Hepatocyte (in vitro differentiated cells): ENCODE results near the gene DDX28. TPM values are rescaled to one million over a fixed set of nuclear protein-coding genes. Genes with fewer than 3 reads are reported as not detected.
"Not testable (repeated sequence)": the region's sequence is repeated elsewhere in the genome, so short reads cannot be mapped to it uniquely, and the experiment has no call there.

ENCODE experiments used
- DNase-seq: peaks from one replicate; pipeline ENCODE4 v3.0.0-alpha.2; 2016; ENCODE audit warnings: low spot score
- H2AFZ ChIP-seq: fragments of 200-600 bp; sonication (generic); 2 replicates; pipeline ENCODE4 v1.6.0; 2016; ENCODE audit warnings: antibody characterized with exemption, mild to moderate bottlenecking
- H3K27ac ChIP-seq: fragments of 200-600 bp; sonication (generic); 2 replicates; pipeline ENCODE4 v1.5.1; 2016; ENCODE audit warnings: mild to moderate bottlenecking
- H3K27me3 ChIP-seq: fragments of 200-600 bp; sonication (generic); 2 replicates; pipeline ENCODE4 v1.6.1; 2016
- H3K36me3 ChIP-seq: fragments of 200-600 bp; sonication (generic); replicated peaks from 2 replicates; pipeline ENCODE4 v1.5.1; 2016; ENCODE audit warnings: low read depth; ENCODE audit not compliant: insufficient read depth
- H3K4me1 ChIP-seq: fragments of 200-600 bp; sonication (generic); 2 replicates; pipeline ENCODE4 v1.5.1; 2016; ENCODE audit warnings: mild to moderate bottlenecking, moderate library complexity; ENCODE audit not compliant: insufficient read depth
- H3K4me2 ChIP-seq: fragments of 200-600 bp; sonication (generic); 2 replicates; pipeline ENCODE4 v1.6.0; 2016
- H3K4me3 ChIP-seq: fragments of 200-600 bp; sonication (generic); 2 replicates; pipeline ENCODE4 v1.5.1; 2016; ENCODE audit warnings: mild to moderate bottlenecking
- H3K79me2 ChIP-seq: fragments of 200-600 bp; sonication (generic); 2 replicates; pipeline ENCODE4 v1.6.0; 2017; ENCODE audit warnings: mild to moderate bottlenecking
- H3K9me2 ChIP-seq: fragments of 200-600 bp; sonication (generic); replicated peaks from 2 replicates; pipeline ENCODE4 v1.6.0; 2017; ENCODE audit warnings: mild to moderate bottlenecking; ENCODE audit not compliant: insufficient read depth
- H3K9me3 ChIP-seq: fragments of 200-600 bp; sonication (generic); 2 replicates; pipeline ENCODE4 v1.5.1; 2016; ENCODE audit warnings: low read depth, mild to moderate bottlenecking
- H4K20me1 ChIP-seq: fragments of 200-600 bp; sonication (generic); 2 replicates; pipeline ENCODE4 v1.6.0; 2016; ENCODE audit warnings: mild to moderate bottlenecking; ENCODE audit not compliant: insufficient read depth, poor library complexity, severe bottlenecking
- EZH2 ChIP-seq: fragments of 200-600 bp; sonication (generic); IDR thresholded peaks from 2 replicates; pipeline ENCODE4 v1.6.1; 2016; ENCODE audit warnings: antibody characterized with exemption, mild to moderate bottlenecking, borderline replicate concordance
- EZH2phosphoT487 ChIP-seq: fragments of 200-600 bp; sonication (generic); IDR thresholded peaks from one replicate; pipeline ENCODE4 v1.6.1; 2018; ENCODE audit warnings: antibody characterized with exemption, mild to moderate bottlenecking, low read depth, moderate library complexity; ENCODE audit not compliant: unreplicated experiment, severe bottlenecking
- WGBS: methylation state at CpG from one replicate; pipeline ENCODE4 v1.1.6; 2016; ENCODE audit warnings: low lambda C conversion rate; ENCODE audit errors: missing lambda C conversion rate; 5-methylcytosine and 5-hydroxymethylcytosine counted together
- polyA plus RNA-seq: library from polyadenylated mRNA; unstranded; fragments of >200 nt; fragmentation: Nextera tagmentation; extraction: Ambion mirVana; gene quantifications from 2 replicates; pipeline ENCODE4 v1.2.1, GENCODE V29; 2016
- total RNA-seq: library from RNA; depleted of rRNA; stranded (reverse); fragments of >200 nt; gene quantifications from 2 replicates; pipeline ENCODE4 v1.2.3, GENCODE V29; 2014
- TF ChIP-seq, protein P1 (sequence below): fragments of 200-600 bp; sonication (generic); IDR thresholded peaks from 2 replicates; pipeline ENCODE4 v1.5.1; 2016; ENCODE audit warnings: antibody characterized with exemption, mild to moderate bottlenecking; ENCODE audit not compliant: poor library complexity

The DDX28 gene
- total and polyA plus RNA-seq, 2 experiments from 2014 or later: 8.6 to 12.5 TPM

GRCh38 chr16:68015681-68016080 lies 7.4 kb downstream of the DDX28 start, which contains the start of gene DPEP2NB:
Gene DPEP2NB, minus strand, starts transcription at chr16:68015911. Its CDS starts 141 bp downstream, at chr16:68015770.
- Histone ChIP-seq H3K27me3 (no peaks in the 10 kb centered on the region), H3K4me1 (no peaks in the 10 kb centered on the region), H3K4me3 (no peak within 1 kb of the TSS), H3K4me2 (no peak within 1 kb of the TSS), H3K27ac (no peak within 1 kb of the TSS), H3K36me3 (no peaks in the 10 kb centered on the region), H4K20me1 (no peaks in the 10 kb centered on the region), H3K79me2 (no peaks in the 10 kb centered on the region), H2AFZ (no peak within 1 kb of the TSS), H3K9me2 (no peaks in the 10 kb centered on the region), H3K9me3 (no peaks in the 10 kb centered on the region)
- TF ChIP-seq EZH2: no peak
- TF ChIP-seq EZH2phosphoT487: no peak
- TF ChIP-seq, protein P1, sequence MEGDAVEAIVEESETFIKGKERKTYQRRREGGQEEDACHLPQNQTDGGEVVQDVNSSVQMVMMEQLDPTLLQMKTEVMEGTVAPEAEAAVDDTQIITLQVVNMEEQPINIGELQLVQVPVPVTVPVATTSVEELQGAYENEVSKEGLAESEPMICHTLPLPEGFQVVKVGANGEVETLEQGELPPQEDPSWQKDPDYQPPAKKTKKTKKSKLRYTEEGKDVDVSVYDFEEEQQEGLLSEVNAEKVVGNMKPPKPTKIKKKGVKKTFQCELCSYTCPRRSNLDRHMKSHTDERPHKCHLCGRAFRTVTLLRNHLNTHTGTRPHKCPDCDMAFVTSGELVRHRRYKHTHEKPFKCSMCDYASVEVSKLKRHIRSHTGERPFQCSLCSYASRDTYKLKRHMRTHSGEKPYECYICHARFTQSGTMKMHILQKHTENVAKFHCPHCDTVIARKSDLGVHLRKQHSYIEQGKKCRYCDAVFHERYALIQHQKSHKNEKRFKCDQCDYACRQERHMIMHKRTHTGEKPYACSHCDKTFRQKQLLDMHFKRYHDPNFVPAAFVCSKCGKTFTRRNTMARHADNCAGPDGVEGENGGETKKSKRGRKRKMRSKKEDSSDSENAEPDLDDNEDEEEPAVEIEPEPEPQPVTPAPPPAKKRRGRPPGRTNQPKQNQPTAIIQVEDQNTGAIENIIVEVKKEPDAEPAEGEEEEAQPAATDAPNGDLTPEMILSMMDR: no peak
- DNase-seq: no peak
- 96% methylated on average over 5 of the region's 5 CpGs for WGBS

- Histone ChIP-seq H3K27ac (no peak overlapping the region), H3K4me3 (no peak overlapping the region), H3K9me3 (no peaks in the 10 kb centered on the region), H3K9me2 (no peaks in the 10 kb centered on the region), H3K27me3 (no peaks in the 10 kb centered on the region), H3K4me2 (no peak overlapping the region), H4K20me1 (no peaks in the 10 kb centered on the region), H3K36me3 (no peaks in the 10 kb centered on the region), H3K79me2 (no peaks in the 10 kb centered on the region), H2AFZ (no peak overlapping the region), H3K4me1 (no peaks in the 10 kb centered on the region)
- TF ChIP-seq EZH2 (no peak), EZH2phosphoT487 (no peak)
- TF ChIP-seq, protein P1: no peak
- 85% methylated on average over 1 of the region's 1 CpG for WGBS
- no peak for DNase-seq
Measured at GRCh38 chr16:68013440-68013839, 9.6 kb downstream of the DDX28 start.

DNA sequence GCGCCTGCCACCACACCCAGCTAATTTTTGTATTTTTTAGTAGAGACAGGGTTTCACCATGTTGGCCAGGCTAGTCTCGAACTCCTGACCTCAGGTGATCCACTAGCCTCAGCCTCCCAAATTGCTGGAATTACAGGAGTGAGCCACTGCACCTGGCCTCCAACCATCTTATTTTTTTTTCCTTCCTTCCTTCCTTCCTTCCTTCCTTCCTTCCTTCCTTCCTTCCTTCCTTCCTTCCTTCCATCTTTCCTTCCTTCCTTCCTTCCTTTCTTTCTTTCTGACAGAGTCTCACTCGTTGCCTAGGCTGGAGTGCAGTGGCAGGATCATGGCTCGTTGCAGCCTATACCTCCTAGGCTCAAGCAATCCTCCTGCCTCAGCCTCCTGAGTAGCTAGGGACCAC lies 13.2 kb downstream of the DDX28 start:
- not testable (repeated sequence) for H4K20me1 ChIP-seq, H3K4me1 ChIP-seq, H3K9me2 ChIP-seq, H3K79me2 ChIP-seq, H3K4me2 ChIP-seq, H3K36me3 ChIP-seq, DNase-seq, H3K9me3 ChIP-seq, H3K27me3 ChIP-seq, H3K4me3 ChIP-seq, H2AFZ ChIP-seq, H3K27ac ChIP-seq
- 90% methylated on average over 4 of the region's 4 CpGs for WGBS

GRCh38 chr16:68009157-68009735 lies 13.8 kb downstream of the DDX28 start:
- H2AFZ ChIP-seq: no peak overlapping the region
- no peaks in the 10 kb centered on the region for H4K20me1 ChIP-seq
- TF ChIP-seq, protein P1: no peak
- TF ChIP-seq EZH2 (no peak), EZH2phosphoT487 (no peak)
- 81% methylated on average over 9 of the region's 9 CpGs for WGBS
- H3K27ac ChIP-seq: no peak overlapping the region
- H3K4me3 ChIP-seq: no peak overlapping the region
- no peaks in the 10 kb centered on the region for H3K79me2 ChIP-seq
- H3K9me3 ChIP-seq: no peaks in the 10 kb centered on the region
- H3K4me2 ChIP-seq: no peak overlapping the region
- no peak for DNase-seq
- no peaks in the 10 kb centered on the region for H3K27me3 ChIP-seq
- no peaks in the 10 kb centered on the region for H3K36me3 ChIP-seq
- H3K4me1 ChIP-seq: no peaks in the 10 kb centered on the region
- no peaks in the 10 kb centered on the region for H3K9me2 ChIP-seq
